Left ventricle myocardium inferior (tissue), 1 donor: ENCODE data around the gene MAX. TPM values are rescaled to one million over a fixed set of nuclear protein-coding genes. Genes with fewer than 3 reads are reported as not detected.

Source experiments
- DNase-seq: peaks from one replicate; pipeline ENCODE4 v3.0.0-alpha.2; 2020
- H3K27ac ChIP-seq: fragments of 200-600 bp; replicated peaks from 2 replicates; pipeline ENCODE4 v1.8.0; 2021
- H3K27me3 ChIP-seq: fragments of 200-600 bp; 2 replicates; pipeline ENCODE4 v1.8.0; 2021; ENCODE audit warnings: low read depth
- H3K36me3 ChIP-seq: fragments of 200-600 bp; 2 replicates; pipeline ENCODE4 v1.8.0; 2021
- H3K4me1 ChIP-seq: fragments of 200-600 bp; 2 replicates; pipeline ENCODE4 v1.8.0; 2021
- H3K4me3 ChIP-seq: fragments of 200-600 bp; 2 replicates; pipeline ENCODE4 v1.8.0; 2021; ENCODE audit warnings: mild to moderate bottlenecking, moderate library complexity
- H3K9me3 ChIP-seq: fragments of 200-600 bp; replicated peaks from 2 replicates; pipeline ENCODE4 v1.8.0; 2021
- intact Hi-C: fragments of 100-400 bp; cut with micrococcal nuclease; formaldehyde crosslinking; loops from one replicate; pipeline ENCODE4 v1.11.0; 2022
- microRNA-seq: library from miRNA; unstranded; fragments of <30 nt; microRNA quantifications from one replicate; pipeline ENCODE4 v1.2.0, GENCODE V29; 2020
- total RNA-seq: library from RNA; stranded (reverse); fragmentation: NEBNext Ultra II Directional; extraction: Animal tissue kit (Norgen Biotek cat#: 25700); gene quantifications from one replicate; pipeline ENCODE4 v1.2.1, GENCODE V29; 2021
- TF ChIP-seq, protein P1 (sequence below): fragments of 200-600 bp; IDR thresholded peaks from 2 replicates; pipeline ENCODE4 v1.8.0; 2021; ENCODE audit warnings: antibody characterized with exemption, mild to moderate bottlenecking, borderline replicate concordance
- donor health status: DM: no; HTN: yes; CAD: no; lungs with severe emphysema.

Gene MAX
- total RNA-seq, 1 donor from 2014 or later = 81.9 TPM

DNA sequence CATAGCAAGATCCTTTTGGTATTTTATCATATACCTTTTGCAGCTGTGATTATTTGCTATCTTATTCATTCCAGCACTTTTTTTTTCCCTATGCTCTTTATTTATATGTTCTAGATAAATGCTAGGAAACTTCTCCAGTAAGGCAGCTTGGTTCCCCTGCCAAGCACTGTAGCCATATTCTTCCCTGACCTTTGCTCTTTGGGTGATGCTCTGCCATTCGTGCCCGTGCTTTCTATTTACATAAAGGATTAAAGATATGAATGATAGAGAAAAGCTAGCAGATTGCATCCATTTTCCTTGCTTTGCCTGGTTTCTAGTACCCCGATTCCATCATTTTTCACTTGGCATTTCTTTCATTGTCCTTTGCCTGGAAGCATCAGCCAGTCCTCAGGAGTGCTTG is 73.4 kb downstream of the MAX start:
- Histone ChIP-seq H3K27me3 (no peaks in the 10 kb centered on the region), H3K4me1 (peaks cover 7% of the 10 kb centered on the region), H3K4me3 (no peak overlapping the region), H3K36me3 (peaks cover 50% of the 10 kb centered on the region), H3K27ac (no peak overlapping the region), H3K9me3 (no peaks in the 10 kb centered on the region)
- TF ChIP-seq, protein P1, sequence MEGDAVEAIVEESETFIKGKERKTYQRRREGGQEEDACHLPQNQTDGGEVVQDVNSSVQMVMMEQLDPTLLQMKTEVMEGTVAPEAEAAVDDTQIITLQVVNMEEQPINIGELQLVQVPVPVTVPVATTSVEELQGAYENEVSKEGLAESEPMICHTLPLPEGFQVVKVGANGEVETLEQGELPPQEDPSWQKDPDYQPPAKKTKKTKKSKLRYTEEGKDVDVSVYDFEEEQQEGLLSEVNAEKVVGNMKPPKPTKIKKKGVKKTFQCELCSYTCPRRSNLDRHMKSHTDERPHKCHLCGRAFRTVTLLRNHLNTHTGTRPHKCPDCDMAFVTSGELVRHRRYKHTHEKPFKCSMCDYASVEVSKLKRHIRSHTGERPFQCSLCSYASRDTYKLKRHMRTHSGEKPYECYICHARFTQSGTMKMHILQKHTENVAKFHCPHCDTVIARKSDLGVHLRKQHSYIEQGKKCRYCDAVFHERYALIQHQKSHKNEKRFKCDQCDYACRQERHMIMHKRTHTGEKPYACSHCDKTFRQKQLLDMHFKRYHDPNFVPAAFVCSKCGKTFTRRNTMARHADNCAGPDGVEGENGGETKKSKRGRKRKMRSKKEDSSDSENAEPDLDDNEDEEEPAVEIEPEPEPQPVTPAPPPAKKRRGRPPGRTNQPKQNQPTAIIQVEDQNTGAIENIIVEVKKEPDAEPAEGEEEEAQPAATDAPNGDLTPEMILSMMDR = no peak
- DNase-seq = no peak
- intact Hi-C loops = no loop called here

DNA sequence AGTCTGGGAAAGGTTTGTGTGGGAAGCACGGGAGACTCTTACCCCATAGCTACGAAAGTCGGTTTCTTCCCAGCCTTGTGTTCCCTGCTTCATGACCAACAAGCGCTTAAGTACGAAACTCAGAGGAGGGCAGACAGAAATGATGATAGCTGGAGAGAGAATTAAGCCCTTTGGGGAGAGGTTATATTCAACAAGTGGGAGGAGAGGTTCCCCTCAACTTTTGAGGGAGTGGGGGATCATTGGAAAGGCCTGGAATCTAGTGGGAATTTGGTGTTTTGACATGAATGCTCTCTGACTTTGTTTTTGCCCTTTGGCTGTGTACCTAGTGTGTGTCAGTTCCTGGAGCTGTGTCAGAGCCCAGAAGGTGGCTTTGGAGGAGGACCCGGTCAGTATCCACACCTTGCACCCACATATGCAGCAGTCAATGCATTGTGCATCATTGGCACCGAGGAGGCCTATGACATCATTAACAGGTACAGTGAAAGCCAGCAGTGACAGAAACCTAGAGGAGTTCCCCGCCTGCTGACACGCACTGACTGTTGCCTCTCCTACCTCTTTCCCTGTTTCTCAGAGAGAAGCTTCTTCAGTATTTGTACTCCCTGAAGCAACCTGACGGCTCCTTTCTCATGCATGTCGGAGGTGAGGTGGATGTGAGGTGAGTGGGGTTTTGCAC is 75.1 kb downstream of the MAX start:
- no peak overlapping the region for H3K27ac ChIP-seq
- no peaks in the 10 kb centered on the region for H3K9me3 ChIP-seq
- H3K36me3 ChIP-seq = peaks cover 47% of the 10 kb centered on the region
- TF ChIP-seq, protein P1 = no peak
- DNase-seq = no peak
- peaks cover 7% of the 10 kb centered on the region for H3K4me1 ChIP-seq
- no peak overlapping the region for H3K4me3 ChIP-seq
- intact Hi-C loops = no loop called here
- no peaks in the 10 kb centered on the region for H3K27me3 ChIP-seq

GRCh38 chr14:65026526-65026925 is 75.8 kb downstream of the MAX start:
- no peak overlapping the region for H3K27ac ChIP-seq
- intact Hi-C loops = no loop called here
- no peak overlapping the region for H3K4me3 ChIP-seq
- H3K36me3 ChIP-seq = peaks cover 44% of the 10 kb centered on the region
- no peak for DNase-seq
- no peaks in the 10 kb centered on the region for H3K9me3 ChIP-seq
- peaks cover 5% of the 10 kb centered on the region for H3K4me1 ChIP-seq
- no peaks in the 10 kb centered on the region for H3K27me3 ChIP-seq
- TF ChIP-seq, protein P1 = no peak

- TF ChIP-seq, protein P1 = no peak
- peaks cover 44% of the 10 kb centered on the region for H3K36me3 ChIP-seq
- no peak for DNase-seq
- H3K27me3 ChIP-seq = no peaks in the 10 kb centered on the region
- H3K9me3 ChIP-seq = no peaks in the 10 kb centered on the region
- peaks cover 4% of the 10 kb centered on the region for H3K4me1 ChIP-seq
- intact Hi-C loops = no loop called here
- no peak overlapping the region for H3K27ac ChIP-seq
- H3K4me3 ChIP-seq = no peak overlapping the region
Measured at GRCh38 chr14:65025818-65026217, 76.5 kb downstream of the MAX start.

Small RNAs within 50 kb of the gene (microRNA-seq; reads per million reads assigned to microRNA genes)
- gene MIR4706 = not detected

Other genes with a start within 250 kb of the MAX start
- gene SPTB, start 222.6 kb downstream of the MAX start, total RNA-seq = 82.2 TPM
- 89.8 TPM for gene CHURC1, start 188.1 kb downstream of the MAX start, total RNA-seq
- gene GPX2, start 159.8 kb downstream of the MAX start, total RNA-seq = not detected
- gene RAB15, start 130.2 kb downstream of the MAX start, total RNA-seq = 17.1 TPM
- 17.9 TPM for gene FNTB, start 115.6 kb downstream of the MAX start, total RNA-seq